DLD1 (cell line): ENCODE data around the gene FAM20C.
"Not testable (repeated sequence)": the region's sequence is repeated elsewhere in the genome, so short reads cannot be mapped to it uniquely, and the experiment has no call there.

Source experiments
- in situ Hi-C: cut with HindIII; loops from 2 replicates; pipeline ENCODE4 v1.10.0; 2017; ENCODE audit warnings: low sequenced_read_pairs

The FAM20C gene

DNA sequence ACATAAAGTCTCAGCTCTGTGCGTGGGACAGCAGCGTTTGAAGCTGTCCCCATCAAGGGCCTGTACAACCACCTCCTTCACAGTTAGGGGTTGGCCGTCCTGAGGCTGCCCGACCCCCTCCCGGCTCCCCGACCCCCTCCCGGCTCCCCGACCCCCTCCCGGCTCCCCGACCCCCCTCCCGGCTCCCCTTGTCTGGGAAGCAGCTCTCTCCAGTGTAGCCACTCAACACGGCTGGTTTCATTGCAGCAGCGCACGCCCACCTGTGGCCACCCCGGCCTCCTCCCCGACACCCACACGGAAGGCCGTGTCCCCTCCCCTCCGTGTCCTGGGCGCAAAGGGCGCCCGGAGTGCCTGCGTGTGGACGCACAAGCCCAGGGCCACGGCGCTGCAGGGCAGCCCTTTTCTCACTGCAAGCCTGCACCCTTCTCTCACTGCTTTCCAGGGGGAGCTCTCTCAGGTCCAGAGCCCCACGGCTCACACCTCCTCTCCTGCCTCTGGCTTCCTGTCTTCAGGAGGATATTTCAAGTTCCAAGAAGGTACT is 20.9 kb upstream of the FAM20C start:
- in situ Hi-C loops = no loop called here

DNA sequence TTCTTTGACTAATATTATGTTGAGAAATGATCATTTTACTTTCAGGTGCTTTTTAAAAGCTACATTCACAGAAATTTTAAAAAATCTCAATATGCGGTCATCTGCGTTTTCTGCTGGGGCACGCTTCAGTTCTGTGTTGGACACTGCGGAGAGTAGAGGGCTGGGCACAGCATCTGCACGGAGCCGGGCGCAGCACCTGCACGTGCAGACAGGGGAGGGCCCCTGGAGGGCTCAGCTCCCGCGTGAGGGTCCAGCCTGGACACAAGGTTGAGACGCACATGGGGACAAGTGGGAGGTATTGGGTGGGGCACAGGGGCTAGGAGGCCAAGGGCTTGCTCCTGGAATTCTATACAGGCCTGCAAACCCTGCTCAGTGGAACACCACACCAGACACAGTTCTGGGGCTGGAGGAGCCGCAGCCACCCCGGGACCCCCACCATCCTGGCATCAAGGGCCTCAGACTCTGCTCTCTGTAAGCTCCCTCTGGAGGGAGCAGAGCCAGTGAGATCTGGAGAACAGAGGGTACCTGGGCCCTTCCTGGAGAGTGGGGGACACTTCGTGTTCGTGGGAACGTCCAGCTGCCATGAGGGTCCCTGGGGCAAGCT is 20.4 kb upstream of the FAM20C start:
- in situ Hi-C loops = no loop called here

DNA sequence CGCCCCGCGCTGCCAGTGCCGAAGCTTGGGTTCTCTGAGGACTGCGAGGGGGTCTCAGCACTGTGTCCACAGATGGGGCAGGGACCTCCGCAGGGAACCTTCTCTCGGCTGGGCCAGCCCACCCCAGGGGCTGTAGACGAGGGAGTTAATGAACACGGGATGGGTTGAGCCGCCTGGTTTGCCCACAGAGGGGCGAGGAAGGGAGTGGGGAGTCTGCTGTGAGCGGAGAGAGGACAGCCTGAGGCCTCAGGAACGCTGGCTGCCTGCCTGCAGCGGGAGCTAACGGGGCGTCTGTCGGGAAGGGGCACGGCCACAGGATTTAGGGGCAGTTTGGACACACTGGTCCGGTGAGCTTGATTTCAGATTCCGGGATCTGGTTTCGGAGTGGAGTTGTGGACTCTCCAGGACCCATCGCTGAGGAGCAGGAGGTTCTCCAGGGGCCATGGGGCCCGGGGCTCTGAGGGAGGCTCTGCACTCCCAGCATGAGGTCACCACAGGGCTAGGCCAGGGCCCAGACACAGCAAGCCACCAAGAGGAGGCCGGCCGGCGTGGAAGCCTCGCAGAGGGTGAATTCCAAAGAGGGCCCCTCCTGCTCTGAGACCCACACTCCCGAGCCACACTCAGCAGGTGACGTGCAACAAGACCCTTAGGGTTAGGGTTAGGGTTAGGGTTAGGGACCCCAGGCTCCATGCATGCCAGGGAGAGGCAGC is 19.0 kb upstream of the FAM20C start:
- in situ Hi-C loops = no loop called here

DNA sequence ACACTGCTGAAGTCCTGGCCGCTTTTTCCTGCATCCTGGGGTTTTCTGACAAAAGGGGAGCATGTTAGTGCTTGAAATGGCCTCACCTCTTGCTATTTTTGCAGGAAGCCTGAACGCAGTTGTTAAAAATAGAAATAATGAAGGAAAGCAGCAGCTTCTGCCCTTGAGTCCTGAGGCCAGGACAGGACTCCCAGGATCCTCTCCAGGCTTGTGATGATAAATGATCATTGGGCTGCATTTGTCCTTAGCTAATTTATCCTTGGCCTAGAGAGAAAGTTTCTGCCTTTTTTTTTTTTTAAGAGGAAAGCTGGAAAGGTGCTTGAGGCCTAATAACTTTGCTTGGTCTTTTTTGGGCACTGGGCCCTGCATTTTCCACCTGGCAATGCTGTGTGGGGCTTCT is 17.7 kb upstream of the FAM20C start:
- in situ Hi-C loops = no loop called here

DNA sequence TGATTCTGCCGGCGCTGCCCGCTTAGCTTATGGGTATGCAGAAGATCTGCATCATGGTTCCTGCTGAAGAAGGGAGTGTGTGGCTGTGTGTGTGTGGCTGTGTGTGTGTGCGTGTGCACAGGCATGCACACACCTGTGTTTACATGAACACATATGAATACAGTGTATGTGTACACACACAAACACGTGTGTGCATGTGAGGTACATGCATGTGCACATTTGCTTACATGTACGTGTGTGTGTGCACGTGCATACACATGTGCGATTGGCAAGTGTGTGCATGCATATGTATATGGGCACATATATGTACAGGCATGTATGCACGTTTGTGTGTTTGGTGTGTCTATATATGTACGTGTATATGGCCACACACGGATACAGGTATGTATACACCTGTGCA is 16.4 kb upstream of the FAM20C start:
- in situ Hi-C loops = no loop called here

DNA sequence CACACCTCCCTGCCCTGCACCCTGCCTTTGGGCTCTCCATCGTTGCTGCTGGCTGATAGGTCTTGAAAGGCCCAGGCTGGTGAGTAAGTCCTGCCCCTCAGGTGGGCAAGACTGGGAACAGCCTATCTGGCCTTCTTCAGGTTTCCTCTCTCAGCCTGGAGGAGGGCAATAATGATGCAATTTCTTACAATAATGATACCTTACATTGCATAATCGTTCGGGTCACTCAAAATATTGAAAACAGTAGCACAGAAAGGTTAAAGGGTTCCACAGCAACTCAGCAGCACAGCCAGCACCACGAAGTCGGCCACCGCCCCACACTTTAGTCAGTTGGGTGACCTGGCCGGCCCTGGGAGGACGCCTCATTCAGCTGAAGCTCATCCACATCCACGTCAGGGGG is 16.0 kb upstream of the FAM20C start:
- in situ Hi-C loops = no loop called here

DNA sequence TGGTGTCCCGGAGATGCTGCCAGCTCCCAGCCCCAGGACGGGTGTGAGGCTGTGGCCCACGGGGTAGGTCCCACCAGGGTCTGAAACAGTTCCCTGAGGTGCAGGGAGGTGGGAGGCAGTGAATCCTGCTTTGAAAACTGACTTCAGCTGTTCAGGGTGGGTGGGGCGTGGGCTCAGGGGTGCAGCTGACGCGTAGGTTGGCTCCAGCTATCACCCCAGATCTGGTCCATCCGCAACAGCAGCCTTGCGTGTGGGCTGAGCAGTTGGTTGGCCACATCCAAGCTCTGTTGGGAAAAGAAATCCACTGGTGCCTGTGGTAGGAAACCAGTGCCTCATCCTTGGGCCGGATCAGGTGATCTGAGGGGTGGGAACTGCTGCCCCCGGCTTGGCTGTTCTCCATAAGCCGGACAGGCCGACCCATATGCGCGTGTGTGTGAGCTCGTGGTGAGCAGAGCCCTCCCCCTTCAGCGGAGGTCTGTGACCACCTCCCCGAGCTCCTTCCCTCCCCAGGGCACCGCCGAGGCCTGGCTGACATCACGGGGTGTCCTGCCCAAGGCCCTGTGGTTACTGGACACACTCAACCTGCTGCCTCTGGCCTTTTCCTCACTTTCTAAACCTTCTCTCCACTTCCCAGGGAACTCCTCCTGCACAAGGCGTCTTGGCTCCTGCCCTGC is 15.4 kb upstream of the FAM20C start:
- in situ Hi-C loops = no loop called here

DNA sequence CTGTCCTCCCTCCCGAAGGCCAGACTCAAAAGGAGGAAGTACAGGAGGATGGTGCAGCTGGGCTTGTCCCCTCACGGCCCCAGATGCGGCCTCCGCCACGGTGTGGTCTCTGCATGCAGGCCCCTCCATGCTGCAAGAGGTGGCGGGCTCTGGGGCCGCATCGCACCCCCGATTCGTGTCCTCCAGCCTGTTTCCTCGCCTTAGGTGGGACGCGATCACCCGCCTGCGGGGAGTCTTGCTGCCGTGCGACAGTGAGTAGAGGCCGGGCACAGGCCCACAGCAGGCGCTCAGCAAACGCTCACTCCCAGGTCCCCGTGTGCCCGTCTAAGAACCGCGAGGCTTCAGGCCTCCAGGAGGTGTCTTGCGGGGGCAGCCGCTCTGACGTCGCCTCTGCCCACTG is 13.9 kb upstream of the FAM20C start:
- in situ Hi-C loops = no loop called here

DNA sequence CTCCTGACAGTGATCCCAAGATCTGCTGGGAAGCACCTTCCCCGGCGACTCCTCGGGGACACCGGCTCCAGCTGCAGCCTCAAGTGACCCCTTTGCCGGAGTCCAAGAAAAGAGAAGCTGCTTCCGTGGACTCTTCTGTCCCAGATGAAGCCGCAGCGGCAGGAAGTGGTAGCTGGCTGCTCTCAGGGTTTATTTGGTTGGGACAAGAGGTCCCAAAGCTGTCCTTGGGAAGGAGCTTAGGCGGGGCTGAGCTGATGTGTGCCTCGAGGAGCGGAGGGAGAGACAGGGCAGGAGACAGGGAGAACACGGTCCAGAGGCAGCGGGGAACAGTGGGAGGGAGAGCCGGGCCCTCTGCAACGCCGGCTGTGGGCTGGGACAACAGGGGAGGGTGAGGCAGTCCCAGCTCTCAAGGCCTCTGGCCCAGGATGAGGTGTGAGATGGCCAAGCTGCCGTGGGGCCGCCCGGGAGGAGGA is 13.1 kb upstream of the FAM20C start:
- in situ Hi-C loops = no loop called here

DNA sequence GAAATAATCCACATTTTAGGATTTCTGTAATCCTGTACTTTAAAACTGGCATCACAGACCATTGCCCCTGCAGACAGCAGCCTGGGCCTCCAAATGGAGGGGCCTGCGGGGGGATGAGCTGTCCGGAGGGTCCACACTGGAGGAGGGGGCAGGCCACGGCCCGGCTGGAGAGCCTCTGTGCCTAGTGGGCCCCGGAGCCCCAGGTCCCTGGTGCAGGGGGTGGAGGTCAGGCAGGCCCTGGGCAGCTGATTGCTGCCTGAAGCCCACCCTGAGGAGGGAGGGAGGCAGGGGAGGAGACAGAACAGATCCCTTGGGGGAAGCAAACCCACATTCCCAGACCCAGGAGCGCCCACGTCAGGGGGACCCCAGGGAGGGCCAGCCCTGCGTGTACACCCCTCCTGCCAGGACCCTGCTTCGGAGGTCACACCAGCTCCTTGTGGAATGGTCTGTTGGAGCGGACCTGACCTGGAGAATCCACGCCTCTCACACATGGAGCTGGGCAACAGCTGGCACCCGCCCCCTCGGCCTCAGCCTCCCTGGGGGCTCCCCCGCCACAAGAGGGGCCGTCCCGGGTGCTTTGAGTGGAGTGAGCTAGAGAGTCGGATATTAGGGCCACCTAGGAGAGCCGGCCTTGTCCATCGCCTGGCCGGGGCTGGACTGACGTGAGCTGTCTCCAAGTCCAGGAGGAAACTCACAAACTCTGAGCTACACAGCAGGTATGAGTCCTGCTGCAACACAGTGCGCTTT is 12.2 kb upstream of the FAM20C start:
- in situ Hi-C loops = no loop called here

DNA sequence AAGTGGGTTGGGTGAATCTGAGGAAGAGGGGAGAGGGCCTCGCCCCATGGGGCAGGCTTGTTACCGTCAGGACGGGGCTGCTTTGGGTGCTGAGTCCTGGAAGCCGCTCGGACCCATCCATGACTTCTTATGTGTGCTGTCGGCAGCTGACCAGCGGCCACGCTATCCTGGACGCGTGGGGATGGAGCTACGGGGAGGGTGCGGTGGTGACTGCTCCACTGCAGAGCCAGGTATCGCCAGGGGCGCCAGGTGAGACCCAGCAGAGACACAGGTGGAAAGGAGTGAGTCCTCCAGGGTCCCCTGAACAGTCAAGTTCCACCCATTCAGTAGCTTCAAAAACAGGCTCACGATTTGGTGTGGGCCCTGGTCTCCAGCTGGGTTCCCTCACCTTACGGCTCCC is 10.6 kb upstream of the FAM20C start:
- in situ Hi-C loops = no loop called here

DNA sequence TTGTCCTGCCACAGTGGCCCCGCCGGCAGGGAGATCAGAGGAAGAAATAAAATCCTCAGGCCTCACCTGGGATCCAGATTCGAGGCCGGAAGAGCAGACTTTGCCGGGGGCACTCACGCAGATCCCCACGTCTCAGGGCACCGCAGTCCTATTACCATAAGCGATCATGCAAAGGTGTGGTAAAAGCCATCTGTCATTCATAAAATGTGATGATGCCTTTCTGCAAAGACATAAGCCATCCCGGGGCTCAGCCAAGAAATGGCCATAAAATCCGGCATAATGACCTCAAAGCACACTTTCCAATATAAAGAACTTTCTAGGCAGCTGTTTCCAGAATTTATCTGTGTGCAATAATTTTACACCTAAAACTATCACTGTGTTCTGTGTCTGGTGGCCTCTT is 9.9 kb upstream of the FAM20C start:
- in situ Hi-C loops = not testable (repeated sequence)

DNA sequence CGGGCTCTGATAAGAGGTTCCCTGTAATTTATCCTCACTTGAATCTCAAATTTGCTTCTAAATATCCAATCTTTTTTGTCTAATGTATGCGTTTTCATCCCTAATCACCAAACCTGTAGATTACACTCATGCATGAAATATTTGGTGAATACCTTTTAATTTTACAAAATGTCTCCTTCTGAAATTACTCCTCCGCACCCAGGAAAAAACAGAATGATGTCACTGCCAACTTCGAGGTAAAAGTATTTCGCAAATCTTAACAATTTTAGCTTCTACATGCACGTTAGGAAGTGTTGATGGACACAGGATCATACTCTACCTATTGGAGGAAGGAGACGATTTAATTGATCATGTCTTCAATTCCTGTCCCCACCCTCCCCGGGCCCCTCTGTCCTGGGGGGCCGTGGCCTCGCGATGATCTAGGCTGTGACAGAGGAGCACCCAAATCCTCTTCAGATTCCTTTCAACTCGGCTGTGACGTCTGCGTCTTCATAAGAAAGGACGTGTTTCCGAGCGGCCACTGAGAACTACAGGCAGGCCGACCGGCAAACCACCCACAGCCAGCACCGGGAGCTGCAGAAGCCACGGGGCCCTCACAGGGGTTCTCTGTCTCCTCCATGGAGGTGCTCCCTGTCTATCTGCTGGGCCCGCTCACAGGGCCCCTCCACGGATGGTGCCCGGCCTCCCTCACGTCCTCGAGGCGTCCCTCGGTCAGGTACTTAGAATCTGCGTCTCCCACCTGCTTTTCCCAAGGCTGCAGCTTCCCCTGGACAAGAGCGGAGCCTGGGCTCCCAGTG is 8.7 kb upstream of the FAM20C start:
- in situ Hi-C loops = no loop called here

DNA sequence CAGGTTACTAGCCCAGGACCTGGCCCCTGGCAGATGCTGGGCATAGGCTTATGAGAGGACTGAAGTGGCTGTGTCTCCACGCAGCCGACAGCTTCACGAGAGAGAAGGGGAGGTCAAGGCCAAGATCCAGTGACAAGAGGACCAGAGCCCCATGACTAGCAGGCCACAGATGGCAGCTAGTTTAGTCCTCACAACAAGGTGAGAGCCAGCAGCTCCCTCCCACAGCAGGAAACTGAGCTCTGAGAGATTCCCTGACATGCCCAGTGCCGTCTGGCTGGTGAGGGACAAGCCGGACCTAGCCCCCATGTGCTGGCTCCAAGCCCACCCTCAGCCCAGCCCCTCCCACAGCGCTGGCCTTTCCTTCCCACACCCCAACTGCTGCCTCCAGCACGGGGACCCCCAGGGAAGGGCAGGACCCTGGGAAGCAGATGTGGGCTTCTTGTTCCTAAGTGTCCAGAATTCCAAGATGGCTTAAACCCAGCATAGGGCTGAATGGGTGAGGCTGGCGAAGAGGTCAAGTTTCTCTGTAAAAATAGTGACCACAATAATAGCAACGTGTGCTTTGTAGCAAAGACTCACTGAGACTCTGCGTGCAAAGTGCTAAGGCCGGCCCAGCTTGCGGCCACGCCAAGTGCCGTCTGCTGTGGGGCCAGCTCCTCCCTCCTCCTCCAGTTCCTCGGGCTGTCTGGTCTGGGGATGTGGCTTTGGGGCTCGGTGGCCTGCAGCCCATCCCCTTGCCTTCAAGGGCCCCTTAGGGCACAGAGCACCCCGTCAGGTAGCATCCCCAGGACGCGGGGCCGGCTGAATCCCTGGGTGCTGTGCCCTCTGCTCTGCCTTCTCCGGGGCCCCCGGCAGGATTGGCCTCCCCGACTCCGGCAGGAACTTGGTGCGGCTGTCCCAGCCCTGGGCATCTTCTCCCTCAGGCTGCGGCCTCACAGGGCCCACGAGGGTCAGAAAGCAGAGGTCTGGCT is 7.8 kb upstream of the FAM20C start:
- in situ Hi-C loops = loop anchor here (5.0 kb wide), 1 partner anchor 32 kb away; no protein-coding TSS in a partner anchor

DNA sequence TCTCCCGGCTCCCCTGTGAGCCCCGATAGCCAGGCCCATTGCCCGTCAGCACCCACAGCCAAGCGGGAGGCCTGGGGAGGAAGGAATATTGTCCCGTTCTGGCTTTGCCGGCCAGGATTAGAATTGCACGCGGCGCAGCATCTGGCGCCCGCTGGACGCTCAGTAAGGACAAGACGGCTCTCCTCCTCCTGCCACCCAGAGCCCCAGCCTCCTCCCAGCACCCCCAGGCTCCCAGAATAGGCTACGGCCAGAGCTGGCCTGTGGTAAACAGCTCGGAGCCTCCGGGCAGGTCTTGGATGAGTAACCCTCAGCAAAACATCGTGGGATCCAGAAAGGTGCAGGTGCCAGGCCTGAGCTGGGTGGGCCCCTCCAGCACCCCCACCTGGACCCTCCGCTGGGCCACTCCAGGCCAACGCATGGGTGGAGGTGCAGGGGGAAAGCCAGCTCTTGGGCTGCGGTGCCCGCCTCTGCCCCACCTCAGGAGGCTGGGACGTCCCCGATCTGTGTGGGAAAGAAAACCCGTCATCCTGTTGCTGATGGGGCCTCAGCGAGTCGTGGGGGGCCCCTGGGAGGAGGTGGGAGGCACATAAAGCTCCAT is 5.8 kb upstream of the FAM20C start:
- in situ Hi-C loops = loop anchor here (5.0 kb wide), 1 partner anchor 34 kb away; no protein-coding TSS in a partner anchor

DNA sequence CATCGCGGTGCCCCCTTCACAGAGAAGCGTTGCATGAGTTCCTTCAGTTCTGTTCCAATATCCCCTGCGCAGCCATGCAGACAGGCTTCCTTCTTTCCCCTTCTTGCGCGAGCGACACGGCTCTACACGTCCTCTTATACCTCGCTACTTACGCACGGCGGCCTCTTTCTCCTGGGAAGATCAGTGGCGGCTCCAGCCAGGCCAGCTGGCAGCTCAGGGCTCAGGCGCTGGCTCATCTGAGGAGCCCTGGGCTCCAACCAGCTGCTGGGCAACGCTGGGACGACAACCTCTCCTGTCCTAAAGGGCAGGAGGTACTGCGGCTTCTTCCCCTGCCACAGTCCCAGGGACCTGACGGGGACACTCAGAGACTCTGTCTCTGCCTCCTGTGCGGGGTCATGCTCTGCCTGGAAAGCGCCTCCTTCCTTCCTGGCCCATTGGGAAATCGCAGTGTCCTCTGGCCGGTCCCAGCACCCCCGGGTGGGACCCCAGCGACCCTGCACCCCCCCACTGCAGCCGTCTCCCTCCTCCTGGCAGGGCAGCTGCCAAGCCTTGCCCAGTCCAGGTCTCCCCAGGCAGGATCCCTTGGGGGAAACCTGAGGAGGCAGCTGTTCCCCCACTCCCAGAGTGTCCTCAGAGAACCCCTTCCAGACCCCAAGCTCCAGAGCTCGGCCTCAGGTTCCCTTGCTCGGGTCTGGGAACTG is 5.0 kb upstream of the FAM20C start:
- in situ Hi-C loops = loop anchor here (5.0 kb wide), 1 partner anchor 35 kb away; no protein-coding TSS in a partner anchor

DNA sequence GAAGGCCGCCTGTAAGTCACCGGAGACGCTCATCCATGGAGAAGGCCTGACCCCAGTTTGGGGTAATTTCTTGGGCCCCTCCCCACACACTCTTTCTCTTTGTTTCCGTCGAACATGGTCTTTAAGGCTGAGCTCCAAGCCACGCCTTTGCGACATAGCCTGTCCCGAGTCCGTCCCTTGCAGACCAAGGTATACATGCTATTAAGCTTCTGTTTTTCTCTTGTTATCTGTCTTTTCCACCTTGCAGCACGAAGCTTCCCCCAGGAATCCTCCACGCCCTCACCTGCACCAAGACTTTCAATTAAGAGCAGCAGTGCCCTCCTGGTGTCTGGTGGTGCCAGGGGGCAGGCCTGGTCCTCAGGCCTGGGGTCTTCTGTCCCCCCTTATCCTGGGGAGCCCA is 4.2 kb upstream of the FAM20C start:
- in situ Hi-C loops = loop anchor here (5.0 kb wide), 1 partner anchor 36 kb away; no protein-coding TSS in a partner anchor
